Islet of Langerhans (tissue), 1 donor: ENCODE results near the gene KIAA1217.
A peak's percentile ranks its signal among the peaks of the same experiment; 100 is the strongest.
"Not testable (repeated sequence)": the region's sequence is repeated elsewhere in the genome, so short reads cannot be mapped to it uniquely, and the experiment has no call there.

Source experiments
- FAIRE-seq: peaks from one replicate; lab custom pipeline; 2011; peaks lifted over from hg19 to GRCh38; lab: Jason Lieb, UNC

Gene KIAA1217

DNA sequence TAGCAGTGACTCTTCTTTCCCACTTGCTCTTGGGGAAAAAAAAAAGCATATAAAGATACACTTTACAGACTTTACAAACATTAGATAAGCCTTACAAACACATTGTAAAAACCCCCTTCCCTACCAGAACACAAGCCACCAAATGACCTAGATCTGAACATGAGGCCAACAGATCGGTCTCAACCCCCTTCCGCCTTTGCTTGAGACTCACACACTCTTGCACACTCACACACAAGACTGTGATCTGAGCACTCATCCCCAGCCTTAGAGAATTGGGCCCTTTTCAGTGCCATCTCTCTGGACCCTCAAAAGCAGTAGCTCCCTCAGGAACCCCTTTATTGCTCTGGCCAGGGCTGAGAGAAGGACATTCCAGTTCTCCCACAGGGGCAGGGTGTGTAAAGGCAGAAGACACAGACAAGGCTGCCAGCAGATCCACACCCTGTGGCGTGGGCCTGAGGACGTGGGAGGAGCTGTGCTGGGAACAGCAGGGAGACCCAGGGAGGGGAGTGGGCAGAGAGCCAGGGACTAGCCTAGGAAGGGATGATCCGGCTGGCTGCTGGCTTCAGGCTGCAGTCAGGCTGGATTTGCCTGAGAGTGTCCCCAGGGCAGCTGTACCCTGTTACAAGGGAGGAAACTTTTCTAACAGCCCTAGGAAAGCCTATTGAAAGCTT, 206.7 kb downstream of the KIAA1217 start:
- FAIRE-seq: no peak

DNA sequence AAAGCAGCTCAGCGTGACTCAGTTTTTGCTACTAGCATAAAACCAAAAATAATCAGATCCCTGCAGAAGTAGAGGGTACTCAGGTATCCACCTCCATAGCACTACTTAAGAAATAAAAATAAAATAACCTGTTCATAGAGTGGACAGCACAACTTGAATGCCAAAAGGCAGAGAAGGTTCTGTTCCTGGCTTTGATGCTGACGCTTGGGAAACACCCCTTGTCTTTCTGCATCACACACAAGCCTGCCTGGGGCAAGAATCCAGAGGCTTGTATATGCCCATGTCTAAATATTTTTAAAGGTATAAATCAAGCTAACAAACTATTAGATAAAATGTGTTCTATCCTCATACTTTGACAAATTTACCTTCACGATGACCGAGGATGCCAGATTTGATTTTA, 207.3 kb downstream of the KIAA1217 start:
- no peak for FAIRE-seq

DNA sequence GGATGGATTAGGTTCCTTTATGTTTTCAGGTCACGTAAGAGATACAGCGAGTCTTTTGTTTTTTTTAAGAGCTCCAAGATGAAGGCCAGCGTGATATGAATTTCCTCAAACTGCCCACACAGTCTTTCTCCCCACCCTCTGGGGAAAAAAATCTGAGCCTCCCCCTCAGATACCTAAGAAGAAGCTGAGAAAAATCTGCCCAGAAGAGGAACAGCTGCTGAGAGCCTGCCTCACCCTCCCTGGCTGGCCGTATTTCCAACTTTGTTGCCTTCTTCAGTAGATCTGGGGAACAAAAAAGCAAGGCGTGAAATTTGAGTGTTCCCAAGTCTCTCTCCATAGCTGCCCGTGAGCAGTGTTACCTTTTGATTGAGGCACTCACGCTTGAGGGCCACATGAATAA, 208.1 kb downstream of the KIAA1217 start:
- FAIRE-seq: no peak

DNA sequence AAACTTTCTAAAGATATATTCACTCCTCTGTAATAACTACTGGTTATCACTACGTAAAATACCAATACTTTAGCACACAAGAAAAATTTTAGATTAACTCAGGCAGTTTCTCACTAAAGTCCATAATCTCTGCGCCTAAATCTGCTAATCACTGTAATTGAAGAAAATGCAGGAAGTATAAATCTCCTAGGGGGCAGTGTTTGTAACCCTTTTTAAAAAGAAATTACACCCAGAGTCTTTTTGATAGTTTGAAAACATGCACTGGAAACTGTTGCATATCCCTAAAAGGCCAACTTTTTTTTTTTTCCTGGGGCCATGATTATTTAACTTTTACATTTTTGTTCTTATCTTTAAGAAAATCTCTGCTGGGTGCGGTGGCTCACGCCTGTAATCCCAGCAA, 209.6 kb downstream of the KIAA1217 start:
- no peak for FAIRE-seq

- no peak for FAIRE-seq
These were observed 210.1 kb downstream of the KIAA1217 start for GRCh38 chr10:24419066-24419465.

DNA sequence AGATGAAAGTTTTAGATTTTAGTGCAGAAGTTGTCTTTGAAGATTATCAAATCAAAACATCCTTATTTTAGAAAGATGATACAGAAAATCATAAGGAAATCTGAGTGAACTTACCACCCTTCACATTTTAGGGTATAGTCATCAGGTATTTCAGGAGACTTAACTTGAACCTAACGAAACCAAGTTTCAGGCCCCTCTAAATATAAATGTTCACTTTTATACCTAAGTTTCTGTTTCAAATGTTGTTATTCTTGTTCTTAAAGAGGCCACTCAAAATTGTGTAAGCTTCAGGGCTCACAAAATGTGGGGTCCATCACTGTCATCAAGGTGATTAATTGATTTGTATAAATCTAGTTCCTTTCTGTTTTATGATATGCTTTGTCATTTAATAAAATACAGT, 216.2 kb downstream of the KIAA1217 start:
- FAIRE-seq: no peak

- FAIRE-seq: no peak
These were observed 218.9 kb downstream of the KIAA1217 start for GRCh38 chr10:24427678-24428409.

DNA sequence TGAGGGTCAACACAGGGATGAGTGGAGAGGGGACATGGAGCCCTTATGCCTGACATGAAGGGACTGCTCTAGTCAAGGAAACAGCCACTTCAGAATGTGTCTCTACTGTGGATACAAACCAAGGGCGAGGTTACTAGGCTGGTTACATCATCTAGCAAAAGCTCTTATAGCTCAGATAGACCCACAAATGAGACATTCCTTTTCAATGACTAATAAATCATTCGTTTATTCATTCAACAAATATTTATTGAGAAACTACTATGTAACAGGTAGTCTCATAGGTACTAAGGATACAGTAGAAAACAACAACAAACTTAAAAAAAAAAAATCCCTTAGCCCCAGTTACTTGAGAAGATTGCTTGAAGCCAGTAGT, 219.5 kb downstream of the KIAA1217 start:
- FAIRE-seq: no peak

GRCh38 chr10:24430591-24430990, 221.7 kb downstream of the KIAA1217 start:
- FAIRE-seq: no peak

DNA sequence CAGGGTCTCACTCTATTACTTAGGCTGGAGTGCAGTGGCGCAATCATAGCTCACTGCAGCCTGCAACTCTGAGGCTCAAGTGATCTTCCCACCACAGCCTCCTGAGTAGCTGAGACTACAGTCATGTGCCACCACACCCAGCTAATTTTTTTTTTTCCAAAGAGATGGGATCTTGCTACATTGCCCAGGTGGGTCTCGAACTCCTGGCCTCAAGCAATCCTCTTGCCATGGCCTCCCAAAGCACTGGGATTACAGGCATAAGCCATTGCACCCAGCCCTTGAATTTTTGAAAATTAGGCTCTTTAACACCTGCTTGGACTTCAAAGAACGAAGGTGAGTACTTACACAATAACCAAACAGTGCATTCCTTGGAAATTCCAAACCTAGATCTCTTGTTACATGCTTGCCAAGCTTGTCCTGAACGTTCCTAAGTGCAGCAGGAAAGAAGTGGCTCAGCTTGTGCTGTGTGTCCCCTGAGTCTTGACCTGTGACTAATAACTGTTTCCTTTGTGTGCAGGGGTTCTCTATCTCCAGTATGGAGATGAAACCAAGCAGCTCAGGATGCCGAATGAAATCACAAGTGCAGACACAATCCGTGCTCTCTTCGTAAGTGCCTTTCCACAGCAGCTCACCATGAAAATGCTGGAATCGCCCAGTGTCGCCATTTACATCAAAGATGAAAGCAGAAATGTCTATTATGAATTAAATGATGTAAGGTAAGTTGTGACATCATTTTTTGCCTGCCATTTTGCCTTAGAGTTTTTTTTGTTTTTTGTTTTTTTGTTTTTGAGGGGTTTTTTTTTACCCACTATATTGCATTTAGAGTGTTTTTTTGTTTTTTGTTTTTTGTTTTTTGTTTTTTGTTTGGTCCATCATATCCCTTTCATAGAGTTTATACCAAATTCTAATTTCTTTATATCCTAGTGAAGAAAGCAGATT, 223.8 kb downstream of the KIAA1217 start:
- no peak for FAIRE-seq

DNA sequence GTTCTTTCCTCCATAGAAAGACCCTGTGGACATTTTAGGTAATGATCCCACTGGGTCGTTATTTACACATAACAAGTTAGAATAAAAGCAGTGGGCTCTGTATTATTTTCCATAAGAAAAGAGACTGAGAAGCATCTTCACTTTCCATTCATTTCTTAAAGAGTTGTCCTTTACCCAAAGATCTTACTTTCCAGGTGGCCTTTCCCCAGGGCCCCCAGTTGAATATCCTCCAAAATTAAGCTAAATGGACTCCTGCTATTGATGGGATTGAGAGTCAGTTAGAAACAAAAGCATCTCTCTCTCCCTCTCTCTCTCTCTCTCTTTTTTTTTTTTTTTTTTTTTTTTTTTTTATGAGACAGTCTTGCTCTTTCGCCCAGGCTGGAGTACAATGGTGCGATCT, 224.8 kb downstream of the KIAA1217 start:
- no peak for FAIRE-seq

DNA sequence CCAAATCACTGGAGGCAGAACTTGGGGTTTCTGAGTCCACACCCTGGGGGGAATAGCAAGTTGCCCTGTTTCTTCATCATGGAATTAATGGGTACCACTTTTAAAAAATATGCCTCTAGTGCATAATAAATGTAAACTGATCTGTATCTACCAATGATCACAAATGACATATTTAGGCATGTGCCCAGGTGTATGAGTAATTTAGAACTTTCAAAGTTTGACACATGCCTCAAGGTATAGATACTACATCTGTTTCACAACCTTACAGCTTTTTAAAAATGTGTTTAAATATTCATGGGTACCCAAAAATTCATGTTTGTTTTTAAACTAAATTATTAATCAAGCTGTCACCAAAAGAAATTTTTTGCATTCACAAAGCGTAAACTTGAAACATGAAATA, 226.0 kb downstream of the KIAA1217 start:
- FAIRE-seq: no peak

GRCh38 chr10:24435374-24435773, 226.4 kb downstream of the KIAA1217 start:
- FAIRE-seq: peak; percentile 38

DNA sequence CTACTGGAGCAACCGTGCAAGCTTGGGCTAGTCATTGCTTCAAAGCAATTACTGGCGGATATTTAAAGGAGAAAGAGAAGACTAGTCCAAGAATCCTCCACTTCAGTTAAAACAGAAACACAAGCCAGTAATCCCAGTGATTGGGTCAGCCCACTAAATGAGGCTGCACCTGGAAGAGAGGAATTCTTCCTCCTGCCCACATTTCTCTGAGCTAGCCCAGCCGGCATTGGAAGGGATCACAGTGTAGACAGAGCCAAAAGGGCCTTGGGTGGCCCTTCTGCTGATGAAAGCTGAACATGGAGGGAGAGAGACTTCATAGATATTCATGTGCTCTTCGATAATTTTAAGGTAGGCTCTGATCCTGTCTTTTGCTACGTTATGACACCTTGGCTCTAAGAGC, 228.4 kb downstream of the KIAA1217 start:
- no peak for FAIRE-seq

DNA sequence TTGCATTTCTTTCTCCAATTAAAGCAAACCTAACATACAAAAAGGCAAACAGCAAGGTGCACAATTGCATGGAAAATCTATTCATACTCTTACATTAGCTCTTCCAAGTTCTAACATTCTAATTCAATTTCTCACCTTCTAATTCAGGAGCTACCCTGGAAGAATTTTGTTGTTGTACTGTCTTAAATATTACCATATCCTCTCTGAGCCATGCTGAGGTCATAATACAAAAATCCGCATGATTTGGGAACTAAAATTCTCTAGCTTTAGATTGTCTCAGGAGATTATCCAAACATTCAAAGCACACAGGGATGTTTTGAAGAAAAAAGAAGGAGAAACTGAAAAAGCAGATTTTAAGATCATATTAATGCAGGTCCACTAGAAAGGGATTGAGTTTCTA, 229.9 kb downstream of the KIAA1217 start:
- FAIRE-seq: no peak

DNA sequence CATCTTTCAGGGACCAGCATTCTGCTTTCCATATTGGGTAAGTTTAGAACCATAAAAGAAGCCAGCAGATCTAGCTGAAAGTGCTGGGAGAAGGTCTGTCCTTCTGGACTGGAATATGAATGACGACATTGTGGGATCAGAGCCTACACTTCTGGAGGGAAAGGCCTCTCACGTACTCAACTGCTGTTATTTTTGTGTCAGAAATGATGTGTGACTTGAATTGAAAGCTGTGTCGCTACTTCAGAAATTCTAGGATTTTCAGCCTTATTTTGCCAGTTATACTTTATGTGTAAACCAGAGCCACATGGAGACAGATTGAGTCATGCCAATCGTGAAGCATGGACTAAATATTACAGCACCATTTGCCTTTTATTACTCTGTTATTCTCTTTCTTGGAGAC, 231.0 kb downstream of the KIAA1217 start:
- no peak for FAIRE-seq

- FAIRE-seq: no peak
These were observed 232.2 kb downstream of the KIAA1217 start for GRCh38 chr10:24440817-24441797.

DNA sequence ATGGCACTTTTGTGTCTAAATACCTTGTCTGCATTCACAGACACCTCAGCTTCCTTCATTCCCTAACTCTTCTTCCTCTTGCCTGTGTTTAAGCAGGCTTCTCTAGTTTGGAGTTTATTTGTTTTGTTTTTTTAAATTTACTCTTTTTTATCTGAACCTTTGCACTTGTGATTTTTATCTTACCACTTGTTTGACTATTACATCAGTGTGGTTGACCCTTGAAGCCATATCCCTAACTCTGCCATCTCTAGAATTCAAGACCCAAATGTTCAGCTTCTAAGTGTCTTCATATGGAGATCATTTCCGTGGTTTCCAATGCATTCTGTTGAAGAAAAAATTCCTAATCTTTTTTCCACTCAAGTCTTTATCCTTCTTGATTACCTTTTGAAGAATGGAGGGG, 233.3 kb downstream of the KIAA1217 start:
- no peak for FAIRE-seq

DNA sequence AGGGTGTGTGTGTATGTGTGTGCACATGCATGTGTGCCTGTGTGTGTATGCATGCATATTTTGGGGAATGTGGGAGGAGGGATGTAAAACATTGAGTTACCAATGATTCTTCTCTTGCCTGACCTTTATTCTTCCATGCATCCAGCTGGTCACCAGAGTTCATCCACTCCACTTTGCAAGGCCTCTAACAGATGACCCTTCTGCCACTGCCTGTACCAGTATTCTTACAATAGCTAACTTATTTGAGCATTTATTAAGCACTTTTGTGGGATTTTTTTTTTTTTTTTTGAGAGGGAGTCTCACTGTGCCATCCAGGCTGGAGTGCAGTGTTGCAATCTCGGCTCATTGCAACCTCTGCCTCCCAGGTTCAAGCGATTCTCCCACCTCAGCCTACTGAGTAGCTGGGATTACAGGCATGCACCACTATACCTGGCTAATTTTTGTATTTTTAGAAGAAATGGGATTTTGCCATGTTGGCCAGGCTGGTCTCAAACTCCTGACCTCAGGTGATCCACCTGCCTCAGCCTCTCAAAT, 233.8 kb downstream of the KIAA1217 start:
- FAIRE-seq: not testable (repeated sequence)

DNA sequence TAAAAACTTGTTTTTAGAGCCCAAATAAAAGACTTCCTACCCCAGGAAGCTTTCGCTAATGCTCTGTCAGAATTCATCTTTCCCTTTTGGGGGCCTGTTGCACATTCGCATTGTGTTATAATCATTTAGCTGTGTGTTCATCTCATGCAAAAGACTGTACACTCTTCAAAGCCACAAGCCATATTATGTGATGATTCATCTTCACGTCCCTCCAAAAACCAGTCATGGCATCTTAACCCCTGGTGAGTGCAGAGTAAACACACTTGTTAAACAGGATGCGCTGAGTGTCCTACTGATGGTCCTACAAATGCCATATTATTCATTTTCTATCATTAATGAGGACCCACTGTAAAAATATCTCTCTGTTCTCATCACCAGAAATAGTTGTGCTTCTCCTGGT, 235.4 kb downstream of the KIAA1217 start:
- FAIRE-seq: no peak

- FAIRE-seq: not testable (repeated sequence)
These were observed 237.0 kb downstream of the KIAA1217 start for GRCh38 chr10:24445958-24446357.

GRCh38 chr10:24446739-24447138, 237.8 kb downstream of the KIAA1217 start:
- FAIRE-seq: no peak
